WTC11 (cell line): ENCODE measurements around the gene TM7SF3. TPM values are rescaled to one million over a fixed set of nuclear protein-coding genes. Genes with fewer than 3 reads are reported as not detected.

Source experiments
- ATAC-seq: fragments of 200-7000 bp; cut with Tn5 transposase; 2 replicates; pipeline ENCODE4 v1.10.0; 2021; ENCODE audit warnings: mild to moderate bottlenecking, moderate library complexity
- CTCF ChIA-PET: fragments of 300-600 bp; sonication (Branson Sonifier 250); formaldehyde crosslinking; loops from one replicate; lab custom pipeline; 2021; ENCODE audit warnings: antibody characterized with exemption; lab: Charles Lee
- POLR2A ChIA-PET: fragments of 350-600 bp; sonication (Branson Sonifier 250); formaldehyde crosslinking; loops from one replicate; lab custom pipeline; 2021; ENCODE audit warnings: antibody characterized with exemption; lab: Charles Lee
- DNase-seq: peaks from one replicate; pipeline ENCODE4 v3.0.0; 2021; ENCODE audit warnings: low spot score
- H3K27ac Mint-ChIP-seq: 2 replicates; pipeline ENCODE4 v1.8.0; 2021; ENCODE audit warnings: mixed read lengths
- H3K27me3 Mint-ChIP-seq: 2 replicates; pipeline ENCODE4 v1.8.0; 2021; ENCODE audit warnings: low read depth, mild to moderate bottlenecking, moderate library complexity, mixed read lengths
- H3K36me3 Mint-ChIP-seq: 2 replicates; pipeline ENCODE4 v1.8.0; 2021; ENCODE audit warnings: mixed read lengths
- H3K4me1 Mint-ChIP-seq: 2 replicates; pipeline ENCODE4 v1.8.0; 2022; ENCODE audit warnings: mixed read lengths
- H3K4me3 Mint-ChIP-seq: 2 replicates; pipeline ENCODE4 v1.8.0; 2021; ENCODE audit warnings: mild to moderate bottlenecking, moderate library complexity, mixed read lengths
- H3K9me3 Mint-ChIP-seq: 2 replicates; pipeline ENCODE4 v1.8.0; 2021; ENCODE audit warnings: mixed read lengths
- ATF3 ChIP-seq: sonication (generic); formaldehyde crosslinking; conservative IDR thresholded peaks from 2 replicates; pipeline ENCODE4 v1.8.1; 2022; ENCODE audit warnings: mild to moderate bottlenecking, missing genetic modification reagents
- ATF6 ChIP-seq: sonication (generic); formaldehyde crosslinking; IDR thresholded peaks from 2 replicates; pipeline ENCODE4 v1.8.1; 2023; ENCODE audit warnings: mild to moderate bottlenecking, missing genetic modification reagents
- CREM ChIP-seq: sonication (generic); formaldehyde crosslinking; IDR thresholded peaks from 2 replicates; pipeline ENCODE4 v1.8.1; 2022; ENCODE audit warnings: mild to moderate bottlenecking, missing genetic modification reagents, moderate library complexity
- CTCF ChIP-seq: fragments of 200-600 bp; IDR thresholded peaks from 2 replicates; pipeline ENCODE4 v1.8.0; 2022; ENCODE audit warnings: antibody characterized with exemption
- GTF2I ChIP-seq: fragments of 250-450 bp; sonication (Bioruptor Pico); conservative IDR thresholded peaks from 2 replicates; pipeline ENCODE4 v1.4.0; 2021; ENCODE audit warnings: mild to moderate bottlenecking
- HMGA2 ChIP-seq: fragments of 250-450 bp; sonication (Bioruptor Pico); IDR thresholded peaks from 2 replicates; pipeline ENCODE4 v1.4.0; 2021; ENCODE audit warnings: mild to moderate bottlenecking, moderate library complexity
- IRF1 ChIP-seq: sonication (generic); formaldehyde crosslinking; IDR thresholded peaks from 2 replicates; pipeline ENCODE4 v1.8.0; 2023; ENCODE audit warnings: missing genetic modification reagents
- IRF2 ChIP-seq: sonication (generic); formaldehyde crosslinking; IDR thresholded peaks from 2 replicates; pipeline ENCODE4 v1.8.0; 2022; ENCODE audit warnings: low read depth, missing genetic modification reagents, borderline replicate concordance
- JAZF1 ChIP-seq: fragments of 250-450 bp; sonication (Bioruptor Pico); IDR thresholded peaks from 2 replicates; pipeline ENCODE4 v1.9.0; 2021; ENCODE audit warnings: moderate library complexity, mild to moderate bottlenecking, inconsistent platforms
- JUN ChIP-seq: sonication (generic); formaldehyde crosslinking; IDR thresholded peaks from 2 replicates; pipeline ENCODE4 v1.8.0; 2023; ENCODE audit warnings: mild to moderate bottlenecking, missing genetic modification reagents
- MAX ChIP-seq: sonication (generic); formaldehyde crosslinking; IDR thresholded peaks from 2 replicates; pipeline ENCODE4 v1.8.0; 2022; ENCODE audit warnings: mild to moderate bottlenecking, missing genetic modification reagents
- NFE2L1 ChIP-seq: sonication (generic); formaldehyde crosslinking; IDR thresholded peaks from 2 replicates; pipeline ENCODE4 v1.8.1; 2023; ENCODE audit warnings: missing genetic modification reagents
- NR3C1 ChIP-seq: sonication (generic); formaldehyde crosslinking; conservative IDR thresholded peaks from 2 replicates; pipeline ENCODE4 v1.8.1; 2023; ENCODE audit warnings: low read depth, mild to moderate bottlenecking, missing genetic modification reagents
- SMAD4 ChIP-seq: sonication (generic); formaldehyde crosslinking; IDR thresholded peaks from 2 replicates; pipeline ENCODE4 v1.8.0; 2022; ENCODE audit warnings: mild to moderate bottlenecking, missing genetic modification reagents
- STAT6 ChIP-seq: sonication (generic); formaldehyde crosslinking; conservative IDR thresholded peaks from 2 replicates; pipeline ENCODE4 v1.8.1; 2023; ENCODE audit warnings: mild to moderate bottlenecking, low read depth, missing genetic modification reagents, moderate library complexity
- TP53 ChIP-seq: sonication (generic); formaldehyde crosslinking; IDR thresholded peaks from 2 replicates; pipeline ENCODE4 v1.8.1; 2023; ENCODE audit warnings: mild to moderate bottlenecking, missing genetic modification reagents
- USF2 ChIP-seq: sonication (generic); formaldehyde crosslinking; IDR thresholded peaks from 2 replicates; pipeline ENCODE4 v1.8.1; 2023; ENCODE audit warnings: mild to moderate bottlenecking, missing genetic modification reagents, moderate library complexity
- ZBTB21 ChIP-seq: sonication (generic); formaldehyde crosslinking; IDR thresholded peaks from 2 replicates; pipeline ENCODE4 v1.8.1; 2023; ENCODE audit warnings: mild to moderate bottlenecking, missing genetic modification reagents, borderline replicate concordance
- ZNF138 ChIP-seq: sonication (generic); formaldehyde crosslinking; conservative IDR thresholded peaks from 2 replicates; pipeline ENCODE4 v1.8.1; 2022; ENCODE audit warnings: mild to moderate bottlenecking, moderate library complexity, missing genetic modification reagents
- total RNA-seq: library from RNA; stranded (reverse); gene quantifications from 3 replicates; pipeline ENCODE4 v1.2.3, GENCODE V29; 2021

The TM7SF3 gene
- total RNA-seq, 1 experiment from 2014 or later: 75.3 TPM

- H3K9me3 Mint-ChIP-seq: no peaks in the 10 kb centered on the region
- ChIA-PET POLR2A (no interaction called here), CTCF (no interaction called here)
- H3K27me3 Mint-ChIP-seq: no peaks in the 10 kb centered on the region
- H3K27ac Mint-ChIP-seq: no peak overlapping the region
- ATAC-seq (no peak), DNase-seq (no peak)
- peaks cover 33% of the 10 kb centered on the region for H3K36me3 Mint-ChIP-seq
- no peaks in the 10 kb centered on the region for H3K4me1 Mint-ChIP-seq
- no peak for TF ChIP-seq USF2 (CRISPR knock-in tag)
- TF ChIP-seq HMGA2 (CRISPR knock-in tag): no peak
- TF ChIP-seq TP53 (CRISPR knock-in tag): no peak
- TF ChIP-seq NR3C1 (CRISPR knock-in tag): no peak
- no peak for TF ChIP-seq ZNF138 (CRISPR knock-in tag)
- TF ChIP-seq ATF6 (CRISPR knock-in tag): no peak
- no peak for TF ChIP-seq STAT6
- no peak for TF ChIP-seq IRF2
- TF ChIP-seq JAZF1: no peak
- no peak for TF ChIP-seq CTCF
- no peak for TF ChIP-seq GTF2I (CRISPR knock-in tag)
- no peak for TF ChIP-seq ZBTB21 (CRISPR knock-in tag)
- TF ChIP-seq IRF1 (CRISPR knock-in tag): no peak
- TF ChIP-seq MAX (CRISPR knock-in tag): no peak
- TF ChIP-seq CREM (CRISPR knock-in tag): no peak
- no peak for TF ChIP-seq SMAD4 (CRISPR knock-in tag)
- no peak for TF ChIP-seq NFE2L1 (CRISPR knock-in tag)
- TF ChIP-seq ATF3 (CRISPR knock-in tag): no peak
- TF ChIP-seq JUN: no peak
- H3K4me3 Mint-ChIP-seq: no peak overlapping the region
Measured at GRCh38 chr12:26928661-26929060, 85.5 kb downstream of the TM7SF3 start.

Other genes starting within 250 kb of the TM7SF3 start
- gene ITPR2, start 181.2 kb downstream of the TM7SF3 start, total RNA-seq: 32.2 to 50.7 TPM (median 34.2 TPM) in 3 replicates
- gene INTS13, start 76.4 kb downstream of the TM7SF3 start, total RNA-seq: 52.1 to 54.0 TPM (median 52.7 TPM) in 3 replicates
- 27.7 to 28.9 TPM (median 28.4 TPM) in 3 replicates for gene FGFR1OP2, start 75.9 kb downstream of the TM7SF3 start, total RNA-seq
- 52.8 to 56.8 TPM (median 56.1 TPM) in 3 replicates for gene MED21, start 8.2 kb upstream of the TM7SF3 start, total RNA-seq
- gene C12orf71, start 68.2 kb upstream of the TM7SF3 start, total RNA-seq: not detected in 3 replicates
- gene STK38L, start 229.9 kb upstream of the TM7SF3 start, total RNA-seq: 37.6 to 47.2 TPM (median 41.7 TPM) in 3 replicates